Esophagus squamous epithelium (tissue), 5 donors: ENCODE measurements around the gene B9D2. TPM values are rescaled to one million over a fixed set of nuclear protein-coding genes. Genes with fewer than 3 reads are reported as not detected.
"Not testable (repeated sequence)": the region's sequence is repeated elsewhere in the genome, so short reads cannot be mapped to it uniquely, and the experiment has no call there.

Experiments
- DNase-seq: peaks from one replicate; lab custom pipeline; 2025; lab: John Stamatoyannopoulos, UW
- H3K27ac ChIP-seq, 4 donors: fragments of 200-600 bp; sonication (generic); one replicate each; pipeline ENCODE4 v1.5.1; 2016 to 2019; ENCODE audit warnings: mild to moderate bottlenecking in 1 of 4
- H3K27me3 ChIP-seq, 4 donors: fragments of 200-600 bp; sonication (generic); 1 replicate in 3 of 4; 2 replicates in 1 of 4; pipeline versions ENCODE4 v1.5.1 to v1.6.0; 2017 to 2021; ENCODE audit warnings: antibody characterized with exemption in 1 of 4
- H3K36me3 ChIP-seq, 3 donors: fragments of 200-600 bp; sonication (generic); one replicate each; pipeline ENCODE4 v1.5.1; 2016 to 2019
- H3K4me1 ChIP-seq, 3 donors: fragments of 200-600 bp; sonication (generic); one replicate each; pipeline ENCODE4 v1.5.1; 2017 to 2019
- H3K4me3 ChIP-seq, 4 donors: fragments of 200-600 bp; sonication (generic); 1 replicate in 3 of 4; 2 replicates in 1 of 4; pipeline ENCODE4 v1.5.1; 2016 to 2019; ENCODE audit warnings: mild to moderate bottlenecking in 2 of 4, moderate library complexity in 1 of 4
- H3K9me3 ChIP-seq, 3 donors: fragments of 200-600 bp; sonication (generic); one replicate each; pipeline ENCODE4 v1.5.1; 2016 to 2019
- CTCF ChIP-seq, 6 experiments: fragments of 450-650 bp in 4 of 6; fragments of 200-600 bp in 2 of 6; sonication (generic) in 2 of 6; IDR thresholded peaks; one replicate each; pipeline ENCODE4 v1.5.1; 2016 to 2019; ENCODE audit warnings: antibody characterized with exemption in 6 of 6, mild to moderate bottlenecking in 4 of 6, moderate library complexity in 4 of 6
- POLR2A ChIP-seq, 4 donors: fragments of 450-650 bp; IDR thresholded peaks; one replicate each; pipeline ENCODE4 v1.6.1; 2017; ENCODE audit warnings: antibody characterized with exemption in 4 of 4, mild to moderate bottlenecking in 4 of 4, moderate library complexity in 3 of 4
- WGBS, 2 donors: methylation state at CpG; one replicate each; pipeline ENCODE4 v1.1.5; 2018; 5-methylcytosine and 5-hydroxymethylcytosine counted together
- intact Hi-C: fragments of 100-400 bp; cut with DNase I; formaldehyde crosslinking; loops from one replicate; pipeline ENCODE4 v1.15.0; 2022
- total RNA-seq, 4 donors: library from RNA; depleted of rRNA; stranded (reverse); fragments of >200 nt; gene quantifications; one replicate each; pipeline ENCODE4 v1.1.0, GENCODE V29; 2016
- donor health status: DM: yes; HTN: yes; CAD: no.

Gene B9D2
- total RNA-seq, 4 donors from 2014 or later = 2.5 to 4.6 (median 3.7) TPM

DNA sequence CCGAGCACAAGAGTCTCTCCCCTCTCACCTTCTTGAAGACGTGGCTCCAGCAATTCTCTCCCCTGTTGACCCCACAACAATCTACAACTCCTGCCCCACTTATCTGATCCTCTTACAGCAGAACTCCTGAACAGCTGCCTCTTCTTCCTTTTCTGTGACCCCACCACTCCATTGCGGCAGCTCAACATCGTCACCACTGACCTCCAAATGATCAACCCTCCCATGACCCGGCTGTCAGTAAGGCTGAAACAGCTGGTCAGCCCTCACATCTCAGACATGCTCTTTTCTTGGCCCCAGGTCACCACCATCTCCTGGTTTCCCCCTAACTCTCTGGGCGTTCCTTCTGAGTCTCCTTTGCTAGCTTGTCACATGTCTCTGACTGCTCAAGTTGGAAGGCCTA, 31.4 kb upstream of the B9D2 start:
- peaks cover 18 to 44% (median 19%) of the 10 kb centered on the region in 3 donors for H3K4me1 ChIP-seq
- peaks cover 6 to 39% (median 14%) of the 10 kb centered on the region in 3 donors for H3K36me3 ChIP-seq
- H3K27me3 ChIP-seq = no peaks in the 10 kb centered on the region
- no peaks in the 10 kb centered on the region for H3K9me3 ChIP-seq
- H3K4me3 ChIP-seq = no peak overlapping the region
- DNase-seq = no peak
- no peak overlapping the region for H3K27ac ChIP-seq
- intact Hi-C loops = no loop called here
- 63 to 68% methylated on average over 6 of the region's 6 CpGs for WGBS, 2 donors
- TF ChIP-seq POLR2A (IDR thresholded peaks at IDR 0.05) = no peak
- TF ChIP-seq CTCF (IDR thresholded peaks at IDR 0.05) = no peak

DNA sequence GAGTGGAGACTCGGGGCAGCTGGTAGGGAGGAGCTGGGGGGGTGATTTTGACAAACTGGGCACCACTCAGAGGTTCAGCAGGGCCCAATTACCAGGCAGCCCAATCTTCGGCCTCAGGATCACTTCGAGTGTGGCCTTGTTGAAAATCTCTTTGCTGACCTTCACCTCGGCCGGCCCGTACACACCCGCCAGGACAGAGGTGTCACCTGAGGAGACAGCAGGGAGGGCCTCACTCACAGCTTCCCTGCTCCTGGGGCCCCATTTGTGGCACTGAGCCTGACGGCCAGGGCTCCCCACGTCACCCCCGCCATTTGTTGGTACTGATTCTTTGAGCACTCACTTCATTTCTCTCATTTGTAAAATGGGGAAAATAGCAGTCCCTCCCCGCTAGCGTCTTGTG, 28.8 kb upstream of the B9D2 start:
- no peak for DNase-seq
- H3K36me3 ChIP-seq = peaks cover 6 to 58% (median 16%) of the 10 kb centered on the region in 3 donors
- 89% methylated on average over 9 to 12 of the region's 12 CpGs for WGBS, 2 donors

DNA sequence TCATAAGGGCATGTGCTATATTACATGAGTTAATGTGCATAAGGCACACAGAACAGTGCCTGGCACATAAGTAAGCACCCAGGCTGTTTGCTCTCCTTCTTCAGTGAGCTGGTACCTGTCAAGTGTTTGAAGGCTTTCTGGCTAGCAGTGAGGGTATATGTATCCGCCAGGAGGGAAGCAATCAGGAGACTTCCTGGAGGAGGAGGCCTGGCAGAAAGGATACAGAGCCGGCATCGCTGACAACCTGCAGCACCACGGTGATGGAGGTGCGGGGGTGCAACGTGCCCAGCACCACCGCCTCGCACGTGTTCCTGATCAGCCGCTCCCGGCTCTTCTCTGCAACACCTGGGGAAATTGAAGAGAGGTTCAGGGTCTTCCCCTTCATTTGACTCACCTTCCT, 27.7 kb upstream of the B9D2 start:
- intact Hi-C loops = no loop called here
- Histone ChIP-seq H3K9me3 (no peaks in the 10 kb centered on the region), H3K27me3 (no peaks in the 10 kb centered on the region), H3K4me1 (peaks cover 0 to 27% (median 12%) of the 10 kb centered on the region in 3 donors), H3K36me3 (peaks cover 6 to 60% (median 16%) of the 10 kb centered on the region in 3 donors), H3K4me3 (no peak overlapping the region), H3K27ac (no peak overlapping the region)
- DNase-seq = no peak
- TF ChIP-seq POLR2A (IDR thresholded peaks at IDR 0.05) = no peak
- WGBS, 2 donors = 86 to 91% methylated on average over 11 of the region's 11 CpGs

More for the DNA sequence above, 28.8 kb upstream of the B9D2 start:
- no peaks in the 10 kb centered on the region for H3K9me3 ChIP-seq
- H3K27ac ChIP-seq = no peak overlapping the region
- H3K4me1 ChIP-seq = peaks cover 4 to 23% (median 9%) of the 10 kb centered on the region in 3 donors
- TF ChIP-seq CTCF (IDR thresholded peaks at IDR 0.05) (no peak), POLR2A (IDR thresholded peaks at IDR 0.05) (no peak)
- intact Hi-C loops = no loop called here
- no peaks in the 10 kb centered on the region for H3K27me3 ChIP-seq
- H3K4me3 ChIP-seq = no peak overlapping the region

GRCh38 chr19:41386442-41386841, 22.5 kb upstream of the B9D2 start:
- 34 to 45% methylated on average over 6 to 12 of the region's 13 CpGs for WGBS, 2 donors
- intact Hi-C loops = no loop called here
- Histone ChIP-seq H3K4me3 (no peak overlapping the region), H3K4me1 (peaks cover 0 to 21% (median 12%) of the 10 kb centered on the region in 3 donors), H3K27me3 (no peaks in the 10 kb centered on the region), H3K36me3 (peaks cover under 1 to 87% (median 13%) of the 10 kb centered on the region in 3 donors), H3K27ac (peak overlapping the region; percentile 25 to 66 (median 62)), H3K9me3 (no peaks in the 10 kb centered on the region)
- DNase-seq = no peak
- no peak for TF ChIP-seq CTCF (IDR thresholded peaks at IDR 0.05)
- TF ChIP-seq POLR2A (IDR thresholded peaks at IDR 0.05) = no peak

GRCh38 chr19:41384351-41384750, 20.4 kb upstream of the B9D2 start:
- H3K27me3 ChIP-seq = no peaks in the 10 kb centered on the region
- intact Hi-C loops = no loop called here
- TF ChIP-seq CTCF (IDR thresholded peaks at IDR 0.05) = no peak
- no peak for TF ChIP-seq POLR2A (IDR thresholded peaks at IDR 0.05)
- H3K4me3 ChIP-seq = no peak overlapping the region
- H3K27ac ChIP-seq = no peak overlapping the region
- DNase-seq = no peak
- H3K36me3 ChIP-seq = peaks cover 0 to 68% (median 0%) of the 10 kb centered on the region in 3 donors
- no peaks in the 10 kb centered on the region for H3K9me3 ChIP-seq
- H3K4me1 ChIP-seq = peaks cover 0 to 34% (median 15%) of the 10 kb centered on the region in 3 donors
- 71 to 82% methylated on average over 5 of the region's 5 CpGs for WGBS, 2 donors

GRCh38 chr19:41381536-41381935, 17.6 kb upstream of the B9D2 start:
- H3K27ac ChIP-seq, H3K27me3 ChIP-seq, H3K9me3 ChIP-seq, intact Hi-C loops, DNase-seq, H3K4me3 ChIP-seq: not testable (repeated sequence)
- WGBS, 2 donors = 75 to 98% methylated on average over 3 to 8 of the region's 8 CpGs
- Histone ChIP-seq H3K4me1 (peaks cover 7 to 46% (median 18%) of the 10 kb centered on the region in 3 donors), H3K36me3 (peaks cover 0 to 50% (median 0%) of the 10 kb centered on the region in 3 donors)
